SK-MEL-5 (cell line): ENCODE results near the gene PLAC8. TPM values are rescaled to one million over a fixed set of nuclear protein-coding genes. Genes with fewer than 3 reads are reported as not detected.
"Not testable (repeated sequence)": the region's sequence is repeated elsewhere in the genome, so short reads cannot be mapped to it uniquely, and the experiment has no call there.

Experiments
- DNase-seq: peaks from one replicate; pipeline ENCODE4 v3.0.0-alpha.2; 2016; ENCODE audit warnings: low read depth, low spot score
- in situ Hi-C: cut with HindIII; loops from 2 replicates; pipeline ENCODE4 v1.10.0; 2016; ENCODE audit warnings: low sequenced_read_pairs, high pct_unique_total_duplicates, low pct_unique_long_range_greater_than_20kb
- total RNA-seq: library from RNA; depleted of rRNA; stranded (reverse); fragments of >200 nt; shearing (Covaris generic); gene quantifications from 2 replicates; pipeline ENCODE4 v1.2.3, GENCODE V29; 2014

PLAC8 gene
- total RNA-seq, 1 experiment from 2014 or later: not detected

GRCh38 chr4:83115656-83116285 is 1.2 kb upstream of the PLAC8 start:
- in situ Hi-C loops: no loop called here
- no peak for DNase-seq

DNA sequence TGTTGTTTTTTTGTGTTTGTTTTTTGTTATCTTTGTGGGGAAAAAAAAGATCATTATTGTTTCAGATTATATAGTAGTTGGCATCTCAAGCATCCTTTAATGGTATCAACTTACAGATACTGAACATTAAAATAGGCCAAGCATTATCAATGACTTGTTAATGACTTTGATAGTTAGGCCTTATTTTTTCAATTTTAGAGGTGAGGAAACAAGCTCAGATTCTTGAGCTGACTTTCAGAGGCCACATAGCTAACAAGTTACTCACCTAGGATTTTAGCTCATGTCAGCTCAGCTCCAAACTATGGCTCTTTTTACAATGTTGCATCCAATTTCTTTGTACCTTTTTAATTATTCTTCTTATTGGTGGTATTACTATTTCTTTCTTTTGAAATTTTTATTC is 471 bp upstream of the PLAC8 start:
- no peak for DNase-seq
- in situ Hi-C loops: no loop called here

- DNase-seq: no peak
- in situ Hi-C loops: no loop called here
Measured at GRCh38 chr4:83113429-83113786, 1.1 kb downstream of the PLAC8 start.

- DNase-seq: no peak
Measured at GRCh38 chr4:83112678-83113428, 1.7 kb downstream of the PLAC8 start.

DNA sequence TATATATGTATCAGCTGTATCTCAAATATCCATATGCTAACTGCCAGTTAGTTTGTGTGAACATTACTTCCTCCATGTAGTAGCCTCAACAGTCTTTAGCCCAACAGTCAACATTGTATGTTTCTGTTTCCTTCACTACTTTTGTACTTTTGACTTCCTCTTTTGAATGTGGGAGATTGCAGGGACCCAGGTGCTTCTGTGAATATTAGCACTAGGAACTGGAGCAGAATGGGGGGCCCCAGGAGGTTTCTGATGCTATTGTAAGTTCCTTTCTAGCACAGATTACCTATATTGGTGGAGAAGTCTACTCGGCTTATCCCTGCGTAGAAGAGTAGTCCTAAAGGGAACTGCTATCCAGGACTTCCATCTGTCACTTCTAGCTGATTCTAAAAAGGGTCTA is 2.3 kb downstream of the PLAC8 start:
- no peak for DNase-seq
- in situ Hi-C loops: no loop called here

More at GRCh38 chr4:83112678-83113428, 1.7 kb downstream of the PLAC8 start:
- in situ Hi-C loops: no loop called here

- in situ Hi-C loops, DNase-seq: not testable (repeated sequence)
Measured at GRCh38 chr4:83111751-83112141, 2.8 kb downstream of the PLAC8 start.

DNA sequence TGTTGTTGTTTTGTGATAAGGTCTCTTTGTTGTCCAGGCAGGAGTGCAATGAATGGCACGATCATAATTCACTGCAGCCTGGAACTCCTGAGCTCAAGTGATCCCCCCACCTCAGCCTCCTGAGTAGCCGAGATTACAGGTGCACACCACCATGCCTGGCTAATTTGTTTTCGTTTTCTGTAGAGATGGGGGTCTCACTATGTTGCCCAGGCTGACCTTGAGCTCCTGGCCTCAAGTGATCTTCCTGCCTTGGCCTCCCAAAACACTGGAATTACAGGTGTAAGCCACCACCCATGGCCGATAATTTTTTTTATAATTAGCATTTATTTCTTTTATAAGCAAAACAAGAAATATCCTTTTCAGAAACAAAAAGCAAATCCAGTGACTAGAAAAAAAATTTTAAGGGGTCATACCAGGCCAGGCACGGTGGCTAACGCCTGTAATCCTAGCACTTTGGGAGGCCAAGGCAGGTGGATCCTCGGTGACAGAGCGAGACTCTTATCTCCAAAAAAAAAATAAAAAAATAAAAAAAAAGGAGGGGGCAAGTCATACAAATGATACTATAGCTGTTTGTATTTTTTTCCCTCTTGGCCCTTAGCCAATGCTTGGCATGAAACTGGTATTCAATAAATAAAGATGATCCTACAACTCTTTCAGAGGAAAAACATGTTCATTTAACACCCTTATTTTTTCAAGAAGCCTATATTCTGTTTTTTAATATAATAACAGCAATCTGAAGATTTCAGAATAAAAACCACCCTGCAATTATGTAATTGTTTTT is 3.4 kb downstream of the PLAC8 start:
- in situ Hi-C loops: no loop called here
- no peak for DNase-seq

GRCh38 chr4:83110223-83110945 is 4.1 kb downstream of the PLAC8 start:
- in situ Hi-C loops: no loop called here
- peak; percentile 75 for DNase-seq

DNA sequence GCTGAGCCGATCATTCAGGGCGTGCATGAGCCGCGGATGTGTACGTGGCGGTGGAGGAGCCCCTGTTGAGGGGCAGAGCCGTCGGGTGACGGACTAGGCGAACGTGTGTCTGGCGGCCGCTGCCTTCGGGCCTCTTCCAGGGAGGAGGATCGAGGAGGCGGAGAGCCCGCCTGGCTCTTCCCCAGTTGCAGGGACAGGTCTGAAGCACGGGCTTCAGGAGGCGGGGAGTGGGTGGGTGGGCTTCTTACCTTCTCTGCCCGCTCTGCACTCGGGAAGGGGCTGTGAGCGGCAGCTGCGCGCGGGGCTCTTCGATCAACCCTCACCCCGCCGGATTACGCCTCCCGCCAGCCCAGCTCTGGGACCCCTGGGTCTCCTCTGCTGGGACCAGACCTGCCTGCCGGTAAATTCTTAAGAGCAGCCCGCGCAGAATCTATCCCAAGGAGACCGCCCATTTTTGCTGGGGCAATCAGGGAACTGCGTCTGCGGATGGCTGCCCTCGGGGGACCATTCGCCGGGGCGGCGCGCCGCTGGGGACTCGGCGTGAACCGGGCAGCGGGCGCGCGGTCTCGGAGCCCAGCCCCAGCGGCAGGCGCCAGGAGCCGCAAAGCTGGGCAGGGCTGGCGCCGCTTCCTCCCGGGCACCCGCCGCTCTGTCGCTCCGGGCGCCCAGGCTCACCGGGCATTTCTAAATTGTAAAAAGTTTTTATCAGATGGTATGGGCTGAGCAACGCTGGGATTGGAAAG is 4.9 kb downstream of the PLAC8 start:
- DNase-seq: peak; percentile 13

GRCh38 chr4:83108101-83108861 is 6.2 kb downstream of the PLAC8 start:
- in situ Hi-C loops: no loop called here

More for the DNA sequence above, 4.9 kb downstream of the PLAC8 start:
- in situ Hi-C loops: no loop called here

GRCh38 chr4:83107631-83108030 is 6.9 kb downstream of the PLAC8 start:
- in situ Hi-C loops: no loop called here
- no peak for DNase-seq

More at GRCh38 chr4:83108101-83108861, 6.2 kb downstream of the PLAC8 start:
- DNase-seq: no peak

- in situ Hi-C loops: no loop called here
- DNase-seq: no peak
Measured at GRCh38 chr4:83104991-83105390, 9.5 kb downstream of the PLAC8 start.

GRCh38 chr4:83096397-83096796 is 18.1 kb downstream of the PLAC8 start:
- in situ Hi-C loops: no loop called here
- no peak for DNase-seq

GRCh38 chr4:83093060-83093640 is 21.4 kb downstream of the PLAC8 start:
- in situ Hi-C loops: no loop called here
- DNase-seq: no peak

DNA sequence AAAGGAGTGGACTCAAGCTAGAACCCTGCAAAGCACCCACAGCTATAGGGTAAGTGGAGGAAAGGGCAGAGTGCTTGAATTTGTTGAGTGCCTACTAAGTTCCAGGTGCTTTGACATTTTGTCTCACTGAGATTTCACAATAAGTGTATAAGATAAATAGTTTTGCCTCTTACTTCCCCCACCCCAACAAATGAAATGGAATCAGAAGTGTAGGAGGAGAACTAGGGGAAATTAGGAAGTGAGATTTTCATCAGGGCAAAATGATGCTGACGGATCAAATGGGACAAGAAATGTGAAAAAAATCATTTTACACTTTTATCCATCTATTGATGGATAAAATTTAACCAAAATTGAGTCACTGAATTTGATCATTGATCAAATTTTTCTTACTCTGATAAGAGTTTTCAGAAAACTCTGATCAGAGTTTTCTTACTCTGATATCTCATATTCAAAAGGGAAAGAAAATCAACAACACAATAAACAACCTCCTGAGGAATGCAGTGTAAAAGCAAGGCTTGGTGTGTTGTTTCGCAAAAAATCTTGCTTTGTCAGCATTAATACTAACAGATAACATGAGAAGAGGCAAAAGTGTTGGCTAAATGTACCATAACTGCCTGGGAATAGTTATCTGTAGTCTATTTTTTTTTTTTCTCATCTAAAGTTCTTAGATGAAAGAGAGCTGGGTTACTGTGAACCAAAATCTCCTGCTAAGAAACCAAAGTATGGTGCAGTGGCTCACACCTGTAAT is 24.9 kb downstream of the PLAC8 start:
- in situ Hi-C loops: no loop called here
- DNase-seq: no peak

- in situ Hi-C loops, DNase-seq: not testable (repeated sequence)
Measured at GRCh38 chr4:83084956-83085355, 29.6 kb downstream of the PLAC8 start.
